ENCODE results near the gene EWSR1.
A peak's percentile ranks its signal among the peaks of the same experiment; 100 is the strongest.

EWSR1 gene

DNA sequence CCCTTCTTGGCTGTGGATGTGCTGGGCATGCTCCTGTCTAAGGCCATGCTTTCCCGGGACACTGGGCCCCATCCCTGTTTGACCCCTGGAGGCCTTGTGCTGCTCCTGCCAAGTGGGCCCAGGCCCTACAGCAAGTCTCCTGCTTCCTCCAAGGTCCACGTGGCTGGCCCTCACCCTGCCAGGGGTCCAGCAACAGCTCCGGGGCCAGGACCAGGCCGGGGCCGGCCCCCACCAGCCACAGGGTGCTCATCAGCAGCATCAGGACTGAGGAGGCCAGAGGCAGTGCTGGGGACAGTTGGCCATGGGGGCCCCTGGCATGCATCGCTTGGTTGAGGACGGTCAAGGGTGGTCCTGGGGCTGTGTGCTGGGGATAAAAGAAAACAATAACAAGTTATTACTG is 2.8 kb upstream of the EWSR1 start:
- Histone ChIP-seq H3K9ac (no peak overlapping the region), H4K20me1 (ENCODE audit: insufficient read depth) (peaks cover 6% of the 10 kb centered on the region), H3K27me3 (ENCODE audit: insufficient read depth, low read depth) (no peaks in the 10 kb centered on the region), H3K4me1 (ENCODE audit: low read depth, poor library complexity, severe bottlenecking) (peaks cover 24% of the 10 kb centered on the region), H3K27ac (no peak overlapping the region), H3K36me3 (ENCODE audit: insufficient read depth) (peaks cover 4% of the 10 kb centered on the region; the same call in 1 of the 2 replicates), H3K79me2 (ENCODE audit: insufficient read depth, low read depth) (peaks cover 45% of the 10 kb centered on the region), H2AFZ (ENCODE audit: low read depth) (no peak overlapping the region), H3K4me3 (IDR thresholded peaks at IDR 0.05; ENCODE audit: insufficient read depth, low read depth, low read length) (no peak overlapping the region), H3K4me2 (no peak overlapping the region)
- no peak for TF ChIP-seq CTCF (conservative IDR thresholded peaks at IDR 0.05; ENCODE audit: low read depth, low read length)

DNA sequence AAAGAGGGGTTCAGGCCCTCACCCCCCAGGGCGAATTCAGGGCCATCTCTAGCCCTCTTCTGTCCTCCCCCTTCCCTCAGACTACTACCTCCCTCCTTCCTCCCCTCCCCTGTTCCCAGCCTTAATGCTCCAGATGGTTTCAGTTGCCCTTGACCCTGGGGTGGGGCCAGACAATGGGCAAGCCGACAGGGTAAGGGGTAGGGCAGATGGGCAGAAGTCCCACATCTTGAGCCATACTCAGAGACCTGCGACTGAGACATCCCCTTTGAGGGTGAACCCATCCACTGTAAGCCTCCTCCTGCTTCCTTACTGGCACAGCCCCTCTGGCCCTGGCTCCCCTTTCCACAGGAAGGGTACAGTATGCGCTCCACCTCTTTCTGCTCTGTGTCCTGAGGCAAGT is 2.1 kb upstream of the EWSR1 start:
- Histone ChIP-seq H2AFZ (ENCODE audit: low read depth) (no peak overlapping the region), H3K9ac (no peak overlapping the region), H3K27me3 (ENCODE audit: insufficient read depth, low read depth) (no peaks in the 10 kb centered on the region), H3K27ac (no peak overlapping the region; the same call in 1 of the 2 replicates), H3K4me2 (peak overlapping the region; percentile 95; the same call in 1 of the 2 replicates), H4K20me1 (ENCODE audit: insufficient read depth) (peaks cover 12% of the 10 kb centered on the region), H3K79me2 (ENCODE audit: insufficient read depth, low read depth) (peaks cover 51% of the 10 kb centered on the region), H3K36me3 (ENCODE audit: insufficient read depth) (peaks cover 10% of the 10 kb centered on the region; the same call in 1 of the 2 replicates), H3K4me1 (ENCODE audit: low read depth, poor library complexity, severe bottlenecking) (peaks cover 30% of the 10 kb centered on the region), H3K4me3 (IDR thresholded peaks at IDR 0.05; ENCODE audit: insufficient read depth, low read depth, low read length) (no peak overlapping the region)
- TF ChIP-seq CTCF (conservative IDR thresholded peaks at IDR 0.05; ENCODE audit: low read depth, low read length), result no peak

GRCh38 chr22:29266564-29267461 is 1.3 kb upstream of the EWSR1 start:
- Histone ChIP-seq H3K4me2 (peak overlapping the region; percentile 95), H3K27ac (peak overlapping the region; percentile 99), H2AFZ (ENCODE audit: low read depth) (peak overlapping the region; percentile 96), H3K36me3 (ENCODE audit: insufficient read depth) (peaks cover 17% of the 10 kb centered on the region; the same call in 1 of the 2 replicates), H3K79me2 (ENCODE audit: insufficient read depth, low read depth) (peaks cover 60% of the 10 kb centered on the region), H3K27me3 (ENCODE audit: insufficient read depth, low read depth) (no peaks in the 10 kb centered on the region), H3K9ac (peak overlapping the region; percentile 100), H3K4me3 (IDR thresholded peaks at IDR 0.05; ENCODE audit: insufficient read depth, low read depth, low read length) (no peak overlapping the region), H4K20me1 (ENCODE audit: insufficient read depth) (peaks cover 20% of the 10 kb centered on the region), H3K4me1 (ENCODE audit: low read depth, poor library complexity, severe bottlenecking) (peaks cover 39% of the 10 kb centered on the region)
- TF ChIP-seq CTCF (conservative IDR thresholded peaks at IDR 0.05; ENCODE audit: low read depth, low read length), result no peak

- peaks cover 66% of the 10 kb centered on the region for H3K79me2 ChIP-seq (ENCODE audit: insufficient read depth, low read depth)
- peaks cover 42% of the 10 kb centered on the region for H3K4me1 ChIP-seq (ENCODE audit: low read depth, poor library complexity, severe bottlenecking)
- H2AFZ ChIP-seq (ENCODE audit: low read depth), result peak overlapping the region; percentile 96
- TF ChIP-seq CTCF (conservative IDR thresholded peaks at IDR 0.05; ENCODE audit: low read depth, low read length), result no peak
- H3K4me3 ChIP-seq (IDR thresholded peaks at IDR 0.05; ENCODE audit: insufficient read depth, low read depth, low read length), result no peak overlapping the region
- peak overlapping the region; percentile 100 for H3K9ac ChIP-seq
- peaks cover 18% of the 10 kb centered on the region; the same call in 1 of the 2 replicates for H3K36me3 ChIP-seq (ENCODE audit: insufficient read depth)
- H4K20me1 ChIP-seq (ENCODE audit: insufficient read depth), result peaks cover 27% of the 10 kb centered on the region
- peak overlapping the region; percentile 99 for H3K27ac ChIP-seq
- peak overlapping the region; percentile 95 for H3K4me2 ChIP-seq
- H3K27me3 ChIP-seq (ENCODE audit: insufficient read depth, low read depth), result no peaks in the 10 kb centered on the region
These were observed 608 bp upstream of the EWSR1 start for GRCh38 chr22:29267462-29267857.

Data from KMS-11 (cell line).